Skeletal muscle tissue (tissue), 4 donors: ENCODE results near the gene RSPH9. TPM values are rescaled to one million over a fixed set of nuclear protein-coding genes. Genes with fewer than 3 reads are reported as not detected.

Source experiments
- H3K27ac ChIP-seq: one replicate; pipeline ENCODE4 v1.7.0; 2013; ENCODE audit warnings: mild to moderate bottlenecking, low read depth, low read length, inconsistent platforms
- H3K27me3 ChIP-seq, 3 donors: one replicate each; pipeline ENCODE4 v1.7.0; 2013; ENCODE audit warnings: low read length in 3 of 3; ENCODE audit not compliant: control insufficient read depth in 3 of 3, insufficient read depth in 3 of 3
- H3K36me3 ChIP-seq, 3 donors: one replicate each; pipeline ENCODE4 v1.7.0; 2013; ENCODE audit warnings: low read length in 3 of 3; ENCODE audit not compliant: control insufficient read depth in 3 of 3, insufficient read depth in 3 of 3
- H3K4me1 ChIP-seq, 3 donors: one replicate each; pipeline ENCODE4 v1.7.0; 2013; ENCODE audit warnings: low read length in 3 of 3, mild to moderate bottlenecking in 3 of 3; ENCODE audit not compliant: control insufficient read depth in 3 of 3, insufficient read depth in 3 of 3
- H3K4me3 ChIP-seq, 3 donors: one replicate each; pipeline ENCODE4 v1.7.0; 2013; ENCODE audit warnings: low read length in 3 of 3
- H3K9ac ChIP-seq, 3 donors: one replicate each; pipeline ENCODE4 v1.7.0; 2013; ENCODE audit warnings: low read length in 3 of 3, mild to moderate bottlenecking in 3 of 3, moderate library complexity in 2 of 3, low read depth in 1 of 3
- H3K9me3 ChIP-seq, 3 donors: one replicate each; pipeline ENCODE4 v1.7.0; 2013; ENCODE audit warnings: low read length in 3 of 3; ENCODE audit not compliant: control insufficient read depth in 3 of 3
- total RNA-seq: library from RNA; depleted of rRNA; stranded (reverse); fragments of >200 nt; gene quantifications from one replicate; pipeline ENCODE4 v1.2.3, GENCODE V29; 2014
- donor health status: Osteomylitis.

The RSPH9 gene, protein sequence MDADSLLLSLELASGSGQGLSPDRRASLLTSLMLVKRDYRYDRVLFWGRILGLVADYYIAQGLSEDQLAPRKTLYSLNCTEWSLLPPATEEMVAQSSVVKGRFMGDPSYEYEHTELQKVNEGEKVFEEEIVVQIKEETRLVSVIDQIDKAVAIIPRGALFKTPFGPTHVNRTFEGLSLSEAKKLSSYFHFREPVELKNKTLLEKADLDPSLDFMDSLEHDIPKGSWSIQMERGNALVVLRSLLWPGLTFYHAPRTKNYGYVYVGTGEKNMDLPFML
- 0.52 TPM for total RNA-seq

DNA sequence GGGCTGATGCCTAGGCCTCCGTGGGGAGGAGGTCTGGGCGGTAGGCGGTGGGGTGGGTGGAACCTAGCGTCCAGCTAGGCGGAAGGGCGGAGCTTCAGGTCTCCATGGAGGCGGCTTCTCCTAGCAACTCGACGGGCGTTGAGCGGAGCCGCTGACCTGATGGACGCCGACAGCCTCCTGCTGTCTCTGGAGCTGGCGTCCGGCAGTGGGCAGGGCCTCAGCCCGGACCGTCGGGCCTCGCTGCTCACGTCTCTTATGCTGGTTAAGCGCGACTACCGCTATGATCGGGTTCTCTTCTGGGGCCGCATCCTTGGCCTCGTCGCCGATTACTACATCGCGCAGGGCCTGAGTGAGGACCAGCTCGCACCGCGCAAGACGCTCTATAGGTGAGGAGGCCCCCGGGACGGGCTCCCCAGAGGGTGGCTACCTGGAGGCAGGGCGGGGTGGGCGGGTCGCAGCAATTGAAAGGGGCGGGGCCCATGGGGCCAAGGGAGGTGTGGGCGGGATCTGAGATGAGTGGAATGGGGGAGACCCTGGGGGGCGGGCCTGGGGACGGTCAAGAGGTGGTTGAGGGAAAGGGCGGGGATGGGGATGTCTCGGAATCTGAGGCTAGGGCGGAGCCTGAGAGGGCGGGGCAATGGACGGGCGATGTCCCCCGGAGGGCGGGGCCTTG is at the start of gene RSPH9:
Gene RSPH9, plus strand, starts transcription at position 97 of the 673 bp plus-strand sequence. Its CDS starts 63 bp downstream, at position 160.
- Histone ChIP-seq H3K27ac (no peak within 1 kb of the TSS), H3K9me3 (no peaks in the 10 kb centered on the region), H3K4me3 (peak within 1 kb of the TSS; percentile 59 to 69 (median 65)), H3K27me3 (no peaks in the 10 kb centered on the region), H3K4me1 (peaks cover 3 to 18% (median 5%) of the 10 kb centered on the region in 3 donors), H3K36me3 (peaks cover 13 to 18% (median 15%) of the 10 kb centered on the region in 3 donors), H3K9ac (peak within 1 kb of the TSS; percentile 32 to 72 (median 33))

DNA sequence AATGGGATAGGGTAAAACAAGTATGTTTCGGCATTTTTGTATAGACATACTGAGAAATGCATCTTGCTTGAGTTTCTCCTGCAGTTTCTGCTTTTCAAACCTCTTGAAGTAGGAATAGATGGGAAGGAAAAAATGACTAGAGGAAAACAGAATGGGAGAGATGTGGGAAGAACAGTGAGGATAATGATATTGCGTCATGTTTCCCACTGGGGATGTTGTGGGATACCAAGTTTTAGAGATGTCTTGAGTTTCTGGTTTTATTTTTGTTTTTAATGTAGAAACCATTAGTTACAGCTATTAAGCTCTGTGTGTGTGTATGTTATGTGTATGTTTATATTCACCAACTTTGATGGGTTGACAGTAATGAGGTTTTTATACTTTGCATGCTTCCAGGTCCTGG is 44.2 kb upstream of the RSPH9 start:
- H3K9me3 ChIP-seq, result no peaks in the 10 kb centered on the region
- H3K4me3 ChIP-seq, result no peak overlapping the region
- no peaks in the 10 kb centered on the region for H3K4me1 ChIP-seq
- no peak overlapping the region for H3K9ac ChIP-seq
- H3K27ac ChIP-seq, result no peak overlapping the region
- H3K36me3 ChIP-seq, result peaks cover 14 to 29% (median 28%) of the 10 kb centered on the region in 3 donors
- no peaks in the 10 kb centered on the region for H3K27me3 ChIP-seq

DNA sequence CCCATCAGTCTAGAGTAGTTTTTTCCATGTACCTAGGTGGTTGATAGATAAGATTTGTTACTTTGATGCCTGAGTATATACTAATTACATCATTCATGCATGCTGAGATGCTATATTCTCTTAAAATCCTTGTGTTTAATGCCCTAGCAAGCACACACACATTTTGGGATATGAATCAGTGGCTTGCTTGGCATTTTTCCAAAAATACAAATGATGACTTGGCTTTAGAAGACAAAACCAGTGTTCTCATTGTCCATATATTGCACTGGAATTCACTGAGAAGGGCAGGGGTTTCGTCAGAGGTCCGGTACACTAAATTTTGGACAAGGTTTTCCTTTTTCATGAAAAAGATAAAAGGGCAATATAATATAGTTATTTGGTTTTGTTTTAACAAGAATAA is 40.7 kb upstream of the RSPH9 start:
- Histone ChIP-seq H3K4me1 (no peaks in the 10 kb centered on the region), H3K27me3 (no peaks in the 10 kb centered on the region), H3K4me3 (no peak overlapping the region), H3K27ac (no peak overlapping the region), H3K36me3 (peaks cover 8 to 26% (median 21%) of the 10 kb centered on the region in 3 donors), H3K9me3 (no peaks in the 10 kb centered on the region), H3K9ac (no peak overlapping the region)

DNA sequence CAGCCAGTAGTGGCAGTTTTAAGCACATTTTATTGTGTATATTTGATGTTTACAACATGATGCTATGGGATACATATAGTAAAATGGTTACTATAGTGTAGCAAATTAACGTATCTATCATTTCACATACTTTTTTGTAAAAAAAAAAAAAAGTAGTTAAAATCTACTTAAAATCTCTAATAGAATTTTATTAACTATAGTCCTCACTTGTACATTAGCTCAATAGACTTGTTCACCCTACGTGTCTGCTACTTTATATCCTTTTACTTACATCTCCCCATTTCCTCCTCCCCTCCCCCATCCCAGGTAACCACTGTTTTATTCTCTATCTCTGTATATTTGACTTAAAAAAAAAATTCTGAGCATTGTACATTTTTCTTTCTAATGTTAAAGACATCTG is 38.8 kb upstream of the RSPH9 start:
- Histone ChIP-seq H3K9ac (no peak overlapping the region), H3K36me3 (peaks cover 12 to 29% (median 27%) of the 10 kb centered on the region in 3 donors), H3K27ac (no peak overlapping the region), H3K4me1 (no peaks in the 10 kb centered on the region), H3K4me3 (no peak overlapping the region), H3K9me3 (no peaks in the 10 kb centered on the region), H3K27me3 (no peaks in the 10 kb centered on the region)

DNA sequence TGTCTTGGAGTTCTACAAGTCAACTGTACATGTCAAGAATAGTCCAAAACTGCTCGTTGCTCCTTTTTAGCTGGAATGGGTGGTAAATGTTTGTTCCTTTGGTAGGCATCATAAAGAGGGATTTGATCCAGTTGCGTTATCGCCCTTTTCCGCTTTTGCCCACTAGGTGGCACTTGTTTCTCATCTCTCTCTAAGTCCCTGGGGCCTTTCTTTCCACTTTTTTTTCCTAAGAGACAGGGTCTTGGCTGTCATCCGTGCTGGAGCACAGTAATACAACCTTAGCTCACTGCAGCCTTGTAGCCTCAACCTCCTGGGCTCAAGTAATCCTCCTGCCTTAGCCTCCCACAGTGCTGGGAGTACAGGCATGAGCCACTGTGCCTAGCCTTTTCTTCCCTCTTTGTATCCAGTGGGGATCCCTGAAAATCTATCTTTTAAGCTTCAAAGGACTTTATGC is 36.5 kb upstream of the RSPH9 start:
- no peaks in the 10 kb centered on the region for H3K27me3 ChIP-seq
- no peaks in the 10 kb centered on the region for H3K4me1 ChIP-seq
- H3K9ac ChIP-seq, result no peak overlapping the region
- peaks cover 11 to 39% (median 31%) of the 10 kb centered on the region in 3 donors for H3K36me3 ChIP-seq
- no peak overlapping the region for H3K4me3 ChIP-seq
- H3K27ac ChIP-seq, result no peak overlapping the region
- H3K9me3 ChIP-seq, result no peaks in the 10 kb centered on the region

DNA sequence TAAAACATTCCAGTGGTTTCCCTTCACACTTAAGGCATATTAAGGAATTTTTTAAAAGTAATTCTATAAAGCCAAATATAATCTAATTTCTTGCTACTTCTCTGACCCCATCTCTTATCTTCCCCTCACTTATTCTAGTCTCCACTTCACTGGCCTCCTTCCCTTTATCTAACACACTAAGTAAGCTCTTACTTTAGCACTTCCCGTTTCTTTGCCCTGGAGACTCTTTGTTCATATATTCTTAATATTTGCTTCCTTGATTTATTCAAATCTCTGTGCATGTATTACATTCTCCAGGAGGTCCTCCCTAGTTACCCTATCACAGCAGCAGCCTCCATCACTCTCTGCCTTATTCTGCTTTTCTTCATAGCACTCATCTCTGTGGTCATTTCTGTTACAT is 36.0 kb upstream of the RSPH9 start:
- H3K9ac ChIP-seq, result no peak overlapping the region
- H3K9me3 ChIP-seq, result no peaks in the 10 kb centered on the region
- no peaks in the 10 kb centered on the region for H3K27me3 ChIP-seq
- H3K4me1 ChIP-seq, result no peaks in the 10 kb centered on the region
- H3K4me3 ChIP-seq, result no peak overlapping the region
- H3K27ac ChIP-seq, result no peak overlapping the region
- H3K36me3 ChIP-seq, result peaks cover 9 to 38% (median 33%) of the 10 kb centered on the region in 3 donors

DNA sequence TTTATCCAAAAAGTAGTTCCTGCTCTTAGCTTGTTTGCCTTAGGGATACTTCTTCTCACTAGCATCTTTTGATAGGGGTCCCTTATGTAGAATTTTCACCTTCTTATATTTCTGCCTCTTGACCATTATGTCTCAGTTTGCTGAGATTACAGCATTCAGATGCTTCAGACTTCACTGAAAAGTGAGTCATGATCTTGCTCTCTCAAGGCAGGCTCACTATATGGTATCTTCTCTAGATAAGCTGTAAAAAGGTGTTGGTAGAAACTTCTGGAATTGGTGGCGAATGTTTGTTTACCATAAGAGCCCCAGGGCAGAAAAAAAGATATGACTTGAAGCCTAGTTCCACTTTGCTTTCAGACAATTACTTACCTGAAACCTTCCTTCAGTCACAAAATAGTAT is 35.4 kb upstream of the RSPH9 start:
- Histone ChIP-seq H3K4me3 (no peak overlapping the region), H3K27me3 (no peaks in the 10 kb centered on the region), H3K9ac (no peak overlapping the region), H3K27ac (no peak overlapping the region), H3K9me3 (no peaks in the 10 kb centered on the region), H3K4me1 (no peaks in the 10 kb centered on the region), H3K36me3 (peaks cover 15 to 38% (median 33%) of the 10 kb centered on the region in 3 donors)

DNA sequence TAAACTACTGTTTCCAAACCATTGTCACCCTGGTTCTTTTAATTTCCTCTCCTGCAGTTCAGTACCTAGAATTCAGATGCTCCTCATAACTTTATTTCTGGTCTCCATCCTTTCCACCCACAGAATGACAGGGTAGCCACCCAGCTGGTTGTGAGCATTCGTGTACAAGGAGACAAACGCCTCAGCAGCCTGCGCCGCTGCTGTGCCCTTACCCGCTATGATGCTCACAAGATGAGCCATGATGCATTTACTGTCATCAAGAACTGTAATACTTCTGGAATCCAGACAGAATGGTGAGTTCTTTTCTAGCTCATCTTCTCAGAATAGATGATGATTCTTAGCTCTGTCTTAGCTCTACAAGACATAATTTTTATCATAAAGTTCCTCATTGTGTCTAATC is 34.4 kb upstream of the RSPH9 start:
- no peak overlapping the region for H3K4me3 ChIP-seq
- H3K36me3 ChIP-seq, result peaks cover 15 to 28% (median 28%) of the 10 kb centered on the region in 3 donors
- no peak overlapping the region for H3K9ac ChIP-seq
- no peaks in the 10 kb centered on the region for H3K27me3 ChIP-seq
- no peak overlapping the region for H3K27ac ChIP-seq
- no peaks in the 10 kb centered on the region for H3K9me3 ChIP-seq
- H3K4me1 ChIP-seq, result no peaks in the 10 kb centered on the region

DNA sequence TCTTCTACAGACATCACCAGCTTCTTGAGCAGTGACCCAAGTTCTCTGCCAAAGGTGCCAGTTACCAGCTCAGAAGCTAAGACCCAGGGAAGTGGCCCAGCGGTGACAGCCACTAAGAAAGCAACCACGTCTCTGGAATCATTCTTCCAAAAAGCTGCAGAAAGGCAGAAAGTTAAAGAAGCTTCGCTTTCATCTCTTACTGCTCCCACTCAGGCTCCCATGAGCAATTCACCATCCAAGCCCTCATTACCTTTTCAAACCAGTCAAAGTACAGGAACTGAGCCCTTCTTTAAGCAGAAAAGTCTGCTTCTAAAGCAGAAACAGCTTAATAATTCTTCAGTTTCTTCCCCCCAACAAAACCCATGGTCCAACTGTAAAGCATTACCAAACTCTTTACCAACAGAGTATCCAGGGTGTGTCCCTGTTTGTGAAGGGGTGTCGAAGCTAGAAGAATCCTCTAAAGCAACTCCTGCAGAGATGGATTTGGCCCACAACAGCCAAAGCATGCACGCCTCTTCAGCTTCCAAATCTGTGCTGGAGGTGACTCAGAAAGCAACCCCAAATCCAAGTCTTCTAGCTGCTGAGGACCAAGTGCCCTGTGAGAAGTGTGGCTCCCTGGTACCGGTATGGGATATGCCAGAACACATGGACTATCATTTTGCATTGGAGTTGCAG is 31.0 kb upstream of the RSPH9 start:
- Histone ChIP-seq H3K9me3 (no peaks in the 10 kb centered on the region), H3K36me3 (peaks cover 15 to 28% (median 26%) of the 10 kb centered on the region in 3 donors), H3K4me1 (no peaks in the 10 kb centered on the region), H3K4me3 (no peak overlapping the region), H3K27ac (no peak overlapping the region), H3K27me3 (no peaks in the 10 kb centered on the region), H3K9ac (no peak overlapping the region)

DNA sequence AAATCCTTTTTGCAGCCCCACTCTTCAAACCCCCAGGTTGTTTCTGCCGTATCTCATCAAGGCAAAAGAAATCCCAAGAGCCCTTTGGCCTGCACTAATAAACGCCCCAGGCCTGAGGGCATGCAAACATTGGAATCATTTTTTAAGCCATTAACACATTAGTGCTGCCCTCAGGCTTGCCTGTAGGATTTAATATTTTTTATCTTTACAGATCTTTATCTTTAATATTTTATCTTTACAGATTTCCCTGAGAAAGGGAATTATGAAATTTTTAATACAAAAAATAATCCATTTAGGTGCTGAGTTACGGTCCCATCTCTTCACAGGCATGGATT is 30.5 kb upstream of the RSPH9 start:
- Histone ChIP-seq H3K9ac (no peak overlapping the region), H3K4me1 (no peaks in the 10 kb centered on the region), H3K4me3 (no peak overlapping the region), H3K27me3 (no peaks in the 10 kb centered on the region), H3K9me3 (no peaks in the 10 kb centered on the region), H3K36me3 (peaks cover 15 to 28% (median 26%) of the 10 kb centered on the region in 3 donors), H3K27ac (no peak overlapping the region)
